Myocyte (in vitro differentiated cells): ENCODE measurements around the gene SLC32A1. TPM values are rescaled to one million over a fixed set of nuclear protein-coding genes. Genes with fewer than 3 reads are reported as not detected.

Source experiments
- DNase-seq: peaks from one replicate; pipeline ENCODE4 v3.0.0-alpha.2; 2012; ENCODE audit warnings: low read depth
- polyA plus RNA-seq: library from polyadenylated mRNA; unstranded; fragments of >200 nt; gene quantifications from one replicate; pipeline ENCODE4 v1.2.1, GENCODE V29; 2012; ENCODE audit warnings: missing spikeins
- total RNA-seq: library from RNA; depleted of rRNA; stranded (reverse); fragments of >200 nt; gene quantifications from 2 replicates; pipeline ENCODE4 v1.2.3, GENCODE V29; 2014

The SLC32A1 gene, protein sequence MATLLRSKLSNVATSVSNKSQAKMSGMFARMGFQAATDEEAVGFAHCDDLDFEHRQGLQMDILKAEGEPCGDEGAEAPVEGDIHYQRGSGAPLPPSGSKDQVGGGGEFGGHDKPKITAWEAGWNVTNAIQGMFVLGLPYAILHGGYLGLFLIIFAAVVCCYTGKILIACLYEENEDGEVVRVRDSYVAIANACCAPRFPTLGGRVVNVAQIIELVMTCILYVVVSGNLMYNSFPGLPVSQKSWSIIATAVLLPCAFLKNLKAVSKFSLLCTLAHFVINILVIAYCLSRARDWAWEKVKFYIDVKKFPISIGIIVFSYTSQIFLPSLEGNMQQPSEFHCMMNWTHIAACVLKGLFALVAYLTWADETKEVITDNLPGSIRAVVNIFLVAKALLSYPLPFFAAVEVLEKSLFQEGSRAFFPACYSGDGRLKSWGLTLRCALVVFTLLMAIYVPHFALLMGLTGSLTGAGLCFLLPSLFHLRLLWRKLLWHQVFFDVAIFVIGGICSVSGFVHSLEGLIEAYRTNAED
- not detected in 2 replicates for total RNA-seq
- polyA plus RNA-seq = not detected

DNA sequence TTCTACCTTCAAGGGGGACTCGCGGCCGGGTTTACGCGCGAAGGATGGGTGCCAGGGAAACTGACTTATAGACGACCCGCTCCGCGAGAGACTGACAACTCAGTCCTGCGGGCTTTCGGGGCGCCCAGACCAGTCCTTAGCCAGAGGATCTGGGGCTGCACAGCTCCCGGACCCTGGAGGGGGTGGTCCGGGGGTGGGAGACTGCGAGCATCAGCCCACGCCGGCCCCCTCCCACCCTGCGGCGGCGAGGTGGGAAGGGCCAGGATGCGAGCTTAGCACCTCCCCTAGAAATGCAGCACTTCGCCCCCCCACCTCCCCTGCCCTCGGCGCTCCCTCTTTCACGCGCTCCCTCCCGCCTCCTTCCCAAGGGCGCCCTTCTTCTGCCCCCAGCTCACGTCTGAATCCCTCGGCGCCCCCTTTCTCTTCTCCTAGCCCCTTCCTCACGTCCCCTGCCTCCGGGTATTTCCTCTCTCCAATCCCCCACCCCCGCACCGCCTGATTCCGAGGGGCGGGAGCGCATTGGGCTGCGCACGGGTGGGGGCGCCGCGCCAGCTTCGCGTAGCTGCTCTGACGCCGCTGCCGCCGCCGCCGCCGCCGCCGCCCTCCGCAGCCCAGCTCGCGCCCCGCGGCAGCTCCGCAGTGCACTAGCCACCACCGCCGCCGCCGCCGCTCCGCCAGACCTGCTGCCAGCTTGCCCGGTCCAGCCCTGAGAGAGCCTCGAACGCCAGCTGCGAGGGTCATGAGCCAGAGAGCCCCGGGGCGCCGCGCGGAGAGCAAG is at the start of gene SLC32A1:
Gene SLC32A1 (plus strand): TSS at position 639 of the 778 bp plus-strand sequence. CDS start 239 bp downstream, outside the sequence.
- no peak for DNase-seq

DNA sequence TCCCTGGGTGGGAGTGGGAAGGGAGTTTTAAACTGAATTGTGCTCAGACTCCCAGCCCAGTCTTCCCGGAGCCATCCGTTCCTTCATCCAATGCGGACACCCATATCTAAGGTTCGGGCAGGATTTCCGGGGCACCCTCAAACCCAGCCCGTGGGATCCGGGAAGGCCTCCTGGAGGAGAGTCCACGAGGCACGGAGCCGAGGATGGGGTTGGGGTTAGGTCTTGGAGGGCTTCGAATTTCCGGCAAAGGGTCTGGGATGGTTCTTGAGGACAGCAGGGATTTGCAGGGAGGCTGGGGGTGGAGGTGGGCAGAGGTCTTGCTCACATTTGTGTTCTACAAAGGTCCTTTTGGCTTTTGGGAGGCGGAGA is 49.5 kb upstream of the SLC32A1 start:
- DNase-seq = no peak

DNA sequence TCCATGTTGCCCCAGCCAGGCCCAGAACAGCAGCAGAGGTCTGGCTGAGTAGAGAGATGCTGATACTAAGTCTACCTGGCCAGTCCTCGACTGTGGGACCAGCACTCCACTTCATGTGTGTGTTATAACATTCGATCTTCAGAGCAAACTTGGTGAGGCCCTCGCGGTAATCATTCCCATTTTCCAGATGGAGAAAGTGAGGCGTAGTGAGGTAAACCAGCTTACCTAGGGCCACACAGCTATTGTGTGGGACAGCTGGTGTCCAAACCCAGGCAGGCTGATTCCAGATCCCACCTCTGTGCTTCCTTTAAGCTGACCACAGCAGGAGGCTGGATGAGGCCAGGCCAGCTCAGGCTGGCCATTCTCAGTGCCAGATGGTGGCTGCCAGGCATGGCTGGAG is 47.7 kb upstream of the SLC32A1 start:
- DNase-seq = no peak

DNA sequence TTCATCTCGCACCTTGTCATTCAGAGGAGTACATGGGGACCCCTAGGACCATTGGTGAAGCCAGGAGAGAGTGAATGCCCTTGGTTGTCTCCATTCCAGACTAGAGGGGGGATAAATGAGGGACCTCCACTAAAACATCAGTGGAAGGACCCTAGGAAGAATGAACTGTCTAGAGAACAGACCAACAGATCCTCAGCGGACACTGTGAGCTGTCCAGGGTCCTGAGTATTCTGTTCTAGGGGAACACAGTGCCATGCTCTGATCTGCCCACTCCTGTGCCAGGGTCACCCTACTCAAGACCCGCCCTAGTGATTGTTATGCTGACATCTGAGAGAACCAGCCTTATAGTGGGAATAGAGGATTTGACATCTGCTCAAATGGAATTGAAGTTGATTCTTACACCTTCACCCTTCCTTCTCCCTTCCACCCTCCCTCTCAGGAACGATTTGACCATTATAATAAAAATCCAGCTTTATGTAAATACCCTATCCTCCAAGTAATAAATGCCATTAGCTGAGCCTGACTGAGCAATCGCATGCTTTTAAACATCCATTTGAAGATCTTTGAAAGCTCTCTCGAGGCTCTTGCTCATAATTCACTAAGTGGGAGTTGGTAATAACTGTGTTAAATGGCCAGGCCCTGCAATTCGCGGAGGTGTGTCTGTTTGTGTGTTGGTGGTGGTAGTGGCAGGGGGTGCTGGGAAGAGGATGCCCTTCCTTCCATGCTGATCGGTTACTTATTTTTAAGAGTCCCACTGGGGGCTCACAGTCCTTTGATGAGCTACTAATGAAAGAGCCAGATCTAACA is 43.6 kb upstream of the SLC32A1 start:
- peak; percentile 71 for DNase-seq

DNA sequence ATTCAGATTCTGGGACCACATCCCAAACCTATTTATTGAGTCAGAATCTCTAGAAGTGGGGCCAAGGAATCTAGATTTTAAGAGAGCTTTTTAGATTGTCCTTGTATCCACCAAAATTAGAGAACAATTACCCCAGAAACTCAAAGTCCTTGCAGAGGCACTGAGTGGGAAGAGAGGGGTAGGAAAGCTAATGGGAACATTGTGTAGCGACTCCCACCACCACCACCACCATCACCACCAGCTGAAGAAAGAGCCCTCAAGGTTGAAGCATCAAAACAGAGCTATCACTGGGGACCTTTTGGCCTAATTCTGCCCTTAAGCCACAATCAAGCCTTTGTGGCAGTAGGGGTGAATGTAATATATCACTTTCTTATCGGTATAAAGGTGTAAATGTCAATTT is 39.0 kb upstream of the SLC32A1 start:
- DNase-seq = no peak

DNA sequence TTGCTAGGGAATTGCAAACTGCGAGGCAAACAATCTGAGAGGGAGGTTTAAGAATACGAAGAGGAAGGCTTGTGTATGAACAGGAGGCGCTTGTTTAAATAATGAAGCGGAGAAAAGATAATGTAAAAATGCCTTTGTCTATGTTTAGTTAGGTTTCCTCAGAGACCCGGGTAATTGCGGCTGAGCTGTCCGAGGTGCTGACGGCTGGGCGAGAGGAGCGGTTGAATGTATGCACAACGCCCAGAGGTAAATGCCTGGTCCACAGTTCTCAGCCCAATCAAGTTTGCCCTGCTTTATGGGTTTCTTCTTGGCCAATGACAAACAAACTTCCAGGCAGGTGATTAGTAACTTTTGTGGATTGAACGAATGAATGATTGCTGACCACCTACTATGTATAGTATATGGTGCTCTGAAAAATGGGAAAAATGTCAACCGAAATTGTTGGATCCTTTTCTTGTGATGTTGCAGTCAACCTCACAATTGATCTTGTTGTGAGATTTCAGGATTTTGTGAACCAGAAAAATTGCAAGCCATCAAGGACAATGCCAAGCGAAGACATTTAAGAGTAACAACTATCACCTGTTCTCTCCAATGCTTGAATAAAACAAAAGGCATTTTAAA is 38.3 kb upstream of the SLC32A1 start:
- peak; percentile 61 for DNase-seq

DNA sequence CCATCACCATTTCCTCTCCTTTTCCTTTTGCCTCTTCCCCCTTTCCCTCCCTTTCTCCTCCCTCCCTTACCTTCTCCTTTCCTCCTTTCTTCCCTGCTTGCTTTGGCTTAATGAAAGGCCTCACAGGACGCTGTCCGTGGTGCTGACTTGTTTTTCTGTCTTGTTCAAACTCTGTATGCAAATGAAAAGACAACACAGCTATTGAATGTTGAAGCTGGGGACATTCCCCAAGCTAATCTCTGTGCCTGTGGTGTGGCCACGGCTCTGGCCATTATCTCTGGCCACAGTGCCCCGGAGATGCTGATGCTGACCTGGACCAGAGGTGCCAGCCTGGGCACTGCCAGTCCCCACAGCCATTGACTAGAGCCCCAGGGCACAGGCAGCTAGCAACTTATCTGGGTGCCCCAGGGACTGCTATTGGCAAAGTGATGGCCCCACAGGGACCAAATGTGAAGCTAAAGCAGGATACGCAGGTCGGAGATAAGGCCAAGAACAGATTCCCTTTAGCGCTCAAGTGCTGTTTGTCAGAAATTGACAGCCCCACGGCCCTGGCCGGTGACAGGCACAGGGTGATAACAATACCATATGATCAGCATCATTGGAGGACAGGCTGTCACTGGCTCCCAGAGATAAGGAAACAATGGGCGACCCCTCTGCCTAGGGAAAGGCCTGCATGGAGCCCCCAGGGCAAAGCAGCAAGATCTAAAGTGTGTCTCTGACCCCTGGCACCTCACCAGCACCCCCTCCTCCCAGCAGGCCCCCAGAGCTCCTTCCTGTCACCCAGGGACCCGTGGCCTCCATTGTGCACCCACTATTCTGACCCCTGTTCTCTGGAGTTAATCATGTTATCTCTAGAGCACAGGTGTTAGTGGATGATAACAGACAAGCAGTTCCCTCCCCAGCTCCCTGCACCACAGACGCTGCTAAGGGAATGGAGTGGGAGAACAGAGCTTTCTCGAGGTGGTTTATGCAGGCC is 31.6 kb upstream of the SLC32A1 start:
- peak; percentile 83 for DNase-seq

DNA sequence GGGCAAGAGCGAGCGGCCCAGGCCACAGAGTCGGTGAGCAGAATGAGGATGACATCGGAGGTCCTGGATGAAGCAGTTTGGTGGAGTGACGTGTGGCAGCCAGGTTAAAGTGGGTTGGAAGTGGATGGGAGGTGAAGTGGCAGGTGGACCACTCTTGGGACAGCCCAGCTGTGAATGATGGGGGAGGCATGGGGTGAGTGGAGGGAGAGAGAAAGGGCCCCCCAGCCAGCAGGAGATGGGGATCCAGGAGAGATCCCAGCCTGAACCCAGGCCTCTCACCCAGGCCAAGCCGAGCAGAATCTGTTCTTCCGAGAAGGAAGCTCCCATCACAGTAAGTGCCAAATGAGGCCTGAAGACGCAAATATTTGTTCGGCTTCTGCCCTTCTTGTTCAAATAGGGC is 27.0 kb upstream of the SLC32A1 start:
- no peak for DNase-seq

DNA sequence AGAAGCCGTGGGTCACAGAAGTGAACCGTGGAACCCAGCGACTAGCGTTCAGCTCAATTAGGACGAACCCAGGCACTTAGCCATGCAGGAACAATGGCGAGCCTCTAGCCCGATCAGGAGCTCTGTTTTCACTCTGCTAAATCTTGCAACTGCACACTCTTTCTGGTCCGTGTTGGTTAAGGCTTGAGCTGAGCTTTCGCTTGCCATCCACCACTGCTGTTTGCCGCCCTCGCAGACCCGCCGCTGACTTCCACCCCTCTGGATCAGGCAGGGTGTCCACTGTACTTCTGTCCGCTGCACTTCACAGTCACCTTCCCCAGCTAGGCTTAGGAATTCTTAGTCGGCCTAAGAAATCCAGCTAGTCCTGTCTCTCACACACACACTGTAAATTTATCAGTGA is 25.7 kb upstream of the SLC32A1 start:
- DNase-seq = no peak

DNA sequence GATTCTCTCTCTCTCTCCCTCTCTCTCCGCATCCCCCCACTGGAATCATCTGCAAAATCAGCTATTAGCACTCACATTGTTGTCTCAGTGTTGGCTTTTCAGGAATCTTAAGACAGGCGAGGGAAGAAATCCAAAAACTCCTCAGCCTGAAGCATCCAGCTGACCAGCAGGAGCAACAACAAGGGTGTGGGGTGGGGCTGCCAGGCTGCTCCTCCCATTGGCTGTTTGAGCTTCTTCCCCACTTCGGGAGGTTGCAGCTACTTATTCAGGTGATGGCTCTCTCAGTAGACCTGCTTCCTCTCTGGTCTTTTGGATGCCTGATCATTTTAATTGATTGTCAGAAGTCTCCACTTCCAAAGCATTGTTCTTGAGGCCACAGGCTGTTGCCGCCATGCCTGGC is 24.1 kb upstream of the SLC32A1 start:
- DNase-seq = no peak

DNA sequence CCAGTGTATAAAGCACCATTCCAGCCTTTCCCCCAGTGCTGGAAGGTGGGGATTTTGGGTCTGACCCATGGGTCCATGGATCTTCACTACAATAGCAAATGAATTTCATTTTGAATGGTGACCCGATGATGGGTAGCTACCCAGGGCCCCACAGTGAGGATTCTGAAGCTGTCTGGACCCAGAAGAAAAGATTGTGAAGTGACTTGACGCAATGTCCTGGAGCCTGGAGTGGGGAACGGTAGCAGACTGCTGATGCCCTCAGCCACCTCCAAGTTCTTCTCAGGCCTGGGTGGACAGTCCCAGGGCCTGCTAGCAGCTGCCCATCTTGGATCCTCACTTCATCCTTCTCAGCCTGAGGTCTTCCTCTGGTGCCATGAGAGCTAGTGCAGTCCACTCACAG is 23.4 kb upstream of the SLC32A1 start:
- DNase-seq = no peak

DNA sequence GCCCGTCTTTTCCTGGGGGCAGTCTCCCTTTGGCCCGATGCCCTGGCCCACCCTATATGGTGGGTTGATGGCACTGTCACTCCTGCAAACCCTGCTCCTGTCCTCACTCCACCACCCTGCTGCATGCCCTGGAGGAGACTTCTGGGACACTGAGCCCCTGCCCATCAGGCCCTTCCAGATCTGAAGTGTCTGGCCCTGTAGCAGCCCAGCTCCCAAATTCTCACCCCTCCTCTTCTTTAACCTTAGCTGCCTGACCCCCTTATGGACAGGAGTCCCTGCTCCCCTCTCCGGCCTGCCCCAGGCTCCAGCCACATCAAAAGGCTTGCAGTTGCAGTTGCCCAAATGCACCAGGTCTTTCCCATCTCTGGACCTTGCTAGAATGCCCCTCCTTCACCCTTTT is 20.8 kb upstream of the SLC32A1 start:
- no peak for DNase-seq

DNA sequence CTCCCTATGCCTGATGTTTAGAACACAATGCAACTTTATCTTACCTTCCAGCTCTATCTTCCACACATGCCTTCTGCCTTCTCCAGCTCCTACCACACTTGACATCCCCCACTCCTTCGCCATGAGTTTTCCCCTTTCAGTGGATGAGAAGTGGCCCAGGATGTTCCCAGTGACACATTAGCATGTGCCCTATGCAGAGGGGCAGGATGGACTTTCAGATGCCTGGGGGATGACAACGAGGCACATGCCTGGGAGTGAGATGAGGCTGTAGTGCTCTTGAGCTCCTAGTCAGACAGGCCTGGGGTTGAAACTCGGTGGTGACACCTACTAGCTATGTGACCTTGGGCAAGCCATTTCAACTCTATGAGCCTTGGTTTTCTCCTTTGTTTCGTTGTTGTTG is 20.1 kb upstream of the SLC32A1 start:
- no peak for DNase-seq

DNA sequence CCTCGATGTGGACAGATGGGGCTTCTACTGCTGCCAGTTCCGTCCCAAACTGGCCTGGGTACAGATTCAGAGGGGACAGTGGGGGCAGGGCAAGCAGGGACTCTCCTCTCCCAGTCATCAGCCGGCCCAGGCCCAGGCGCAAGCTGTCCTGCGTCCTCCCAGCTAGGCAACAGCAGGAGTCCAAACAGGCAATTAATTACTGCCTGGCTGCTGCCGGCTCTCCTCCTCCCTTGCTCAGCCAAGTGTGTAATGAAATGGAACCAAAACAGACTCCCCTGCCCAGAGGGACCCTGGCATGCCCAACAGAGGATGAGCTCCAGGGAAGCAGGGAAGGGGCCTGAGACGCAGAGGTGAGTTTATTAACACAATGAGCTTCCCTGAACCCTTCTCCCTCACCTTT is 17.8 kb upstream of the SLC32A1 start:
- DNase-seq = no peak

DNA sequence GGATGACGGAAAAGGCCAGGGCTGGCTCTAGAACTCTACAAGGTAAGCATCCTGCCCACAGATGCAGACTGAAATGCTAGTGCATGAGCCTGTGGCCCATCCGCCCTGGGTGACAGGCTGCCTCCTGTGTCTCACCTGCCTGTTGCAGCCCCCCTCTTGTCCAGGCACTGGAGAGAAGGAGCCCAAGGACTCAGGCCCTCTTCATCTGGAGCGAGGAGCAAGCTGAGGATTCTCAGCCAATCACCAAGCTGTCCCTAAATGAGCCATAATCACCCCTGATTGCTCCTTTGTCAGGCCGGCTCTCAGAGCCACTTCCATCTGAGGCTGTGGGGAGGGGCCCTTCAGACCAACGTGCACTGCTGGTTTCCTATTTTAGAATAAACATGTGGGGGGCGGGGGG is 10.0 kb upstream of the SLC32A1 start:
- DNase-seq = no peak

DNA sequence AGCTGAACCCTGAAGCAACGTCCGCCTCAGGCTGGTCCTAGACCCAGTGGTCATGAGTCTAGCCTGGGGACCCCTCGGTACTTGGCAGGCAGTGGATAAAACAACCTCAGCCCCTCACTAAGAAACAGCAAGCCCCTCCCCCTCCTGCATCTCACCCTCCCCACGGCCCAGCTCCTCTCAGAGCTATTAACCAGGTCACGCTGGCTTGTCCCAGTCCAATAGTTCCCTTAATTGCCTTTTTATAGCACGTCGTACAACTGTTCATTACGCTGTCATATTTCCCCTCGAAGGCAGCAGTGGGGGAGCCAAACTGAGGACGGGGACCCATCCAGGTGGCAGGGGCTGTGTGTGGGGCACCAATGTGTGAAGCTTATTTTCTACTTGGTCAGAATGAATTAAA is 8.6 kb upstream of the SLC32A1 start:
- DNase-seq = no peak

DNA sequence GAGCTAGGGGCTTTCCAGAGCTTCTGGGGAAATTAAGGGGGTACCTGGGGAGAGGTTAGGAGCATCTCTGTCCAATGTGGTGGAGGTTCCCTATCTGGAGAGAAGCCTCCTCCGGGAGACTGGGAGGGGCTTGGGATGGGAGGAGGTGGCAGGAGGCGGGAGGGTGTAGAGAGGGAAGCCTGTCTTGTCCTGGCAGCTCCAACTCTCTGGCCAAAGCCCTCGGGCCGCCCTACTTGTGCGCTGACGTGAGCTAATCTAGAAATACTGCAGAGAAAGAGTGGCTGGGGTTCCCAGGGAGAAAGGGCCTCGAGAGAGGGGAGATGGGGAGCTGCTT is 1.6 kb upstream of the SLC32A1 start:
- no peak for DNase-seq

DNA sequence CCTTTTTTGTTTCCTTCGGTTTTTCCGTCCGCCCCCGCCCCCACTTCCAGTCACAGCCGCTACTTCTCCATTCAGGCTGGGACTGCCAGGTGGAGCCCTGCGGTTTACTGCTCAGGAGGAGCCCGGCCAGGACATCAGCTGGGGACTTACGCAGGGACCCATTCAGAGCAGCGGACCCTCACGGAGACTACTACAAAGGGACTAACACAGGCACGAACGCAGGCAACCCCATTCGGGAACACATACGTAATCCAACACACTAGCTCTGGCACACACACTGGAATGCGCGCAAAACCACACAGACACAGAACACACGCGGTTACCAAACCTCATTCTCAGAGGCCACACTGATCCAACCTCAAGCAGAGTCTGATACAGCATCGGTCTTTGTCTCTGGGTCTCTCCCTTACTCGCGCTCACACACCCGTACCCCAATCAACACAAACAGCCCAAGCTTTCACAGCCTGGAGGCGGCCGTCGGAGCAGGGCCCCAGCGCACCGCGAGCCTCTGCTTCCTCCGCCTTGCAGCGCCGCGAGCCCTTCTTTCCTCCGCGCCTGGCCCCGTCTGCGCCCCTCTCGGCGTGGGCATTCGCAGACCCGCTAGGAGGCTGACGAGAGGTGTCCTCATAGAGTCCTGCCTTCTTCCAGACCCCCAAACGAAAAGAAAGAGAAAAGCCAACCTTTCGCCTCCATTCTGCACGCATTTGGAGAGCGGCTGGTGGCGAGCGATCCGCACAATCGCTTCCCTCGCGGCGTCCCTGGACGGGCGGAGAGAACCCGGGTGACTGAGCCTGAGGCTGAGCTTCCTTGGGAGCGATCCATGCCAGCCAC is 1.1 kb upstream of the SLC32A1 start:
- peak; percentile 55 for DNase-seq

DNA sequence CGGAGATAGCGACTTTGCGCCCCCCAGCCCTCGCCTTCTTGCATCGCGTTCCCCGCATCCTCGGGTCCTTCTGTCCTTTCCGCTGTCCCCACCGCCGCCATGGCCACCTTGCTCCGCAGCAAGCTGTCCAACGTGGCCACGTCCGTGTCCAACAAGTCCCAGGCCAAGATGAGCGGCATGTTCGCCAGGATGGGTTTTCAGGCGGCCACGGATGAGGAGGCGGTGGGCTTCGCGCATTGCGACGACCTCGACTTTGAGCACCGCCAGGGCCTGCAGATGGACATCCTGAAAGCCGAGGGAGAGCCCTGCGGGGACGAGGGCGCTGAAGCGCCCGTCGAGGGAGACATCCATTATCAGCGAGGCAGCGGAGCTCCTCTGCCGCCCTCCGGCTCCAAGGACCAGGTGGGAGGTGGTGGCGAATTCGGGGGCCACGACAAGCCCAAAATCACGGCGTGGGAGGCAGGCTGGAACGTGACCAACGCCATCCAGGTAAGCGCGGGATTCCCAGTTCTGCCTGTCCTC is 401 bp downstream of the SLC32A1 start:
- no peak for DNase-seq
